SW480 (cell line): ENCODE data around the gene GPER1.
"Not testable (repeated sequence)": the region's sequence is repeated elsewhere in the genome, so short reads cannot be mapped to it uniquely, and the experiment has no call there.

Experiments used
- DNase-seq: peaks from one replicate; pipeline ENCODE4 v3.0.0-alpha.2; 2016; ENCODE audit warnings: low spot score

The GPER1 gene

DNA sequence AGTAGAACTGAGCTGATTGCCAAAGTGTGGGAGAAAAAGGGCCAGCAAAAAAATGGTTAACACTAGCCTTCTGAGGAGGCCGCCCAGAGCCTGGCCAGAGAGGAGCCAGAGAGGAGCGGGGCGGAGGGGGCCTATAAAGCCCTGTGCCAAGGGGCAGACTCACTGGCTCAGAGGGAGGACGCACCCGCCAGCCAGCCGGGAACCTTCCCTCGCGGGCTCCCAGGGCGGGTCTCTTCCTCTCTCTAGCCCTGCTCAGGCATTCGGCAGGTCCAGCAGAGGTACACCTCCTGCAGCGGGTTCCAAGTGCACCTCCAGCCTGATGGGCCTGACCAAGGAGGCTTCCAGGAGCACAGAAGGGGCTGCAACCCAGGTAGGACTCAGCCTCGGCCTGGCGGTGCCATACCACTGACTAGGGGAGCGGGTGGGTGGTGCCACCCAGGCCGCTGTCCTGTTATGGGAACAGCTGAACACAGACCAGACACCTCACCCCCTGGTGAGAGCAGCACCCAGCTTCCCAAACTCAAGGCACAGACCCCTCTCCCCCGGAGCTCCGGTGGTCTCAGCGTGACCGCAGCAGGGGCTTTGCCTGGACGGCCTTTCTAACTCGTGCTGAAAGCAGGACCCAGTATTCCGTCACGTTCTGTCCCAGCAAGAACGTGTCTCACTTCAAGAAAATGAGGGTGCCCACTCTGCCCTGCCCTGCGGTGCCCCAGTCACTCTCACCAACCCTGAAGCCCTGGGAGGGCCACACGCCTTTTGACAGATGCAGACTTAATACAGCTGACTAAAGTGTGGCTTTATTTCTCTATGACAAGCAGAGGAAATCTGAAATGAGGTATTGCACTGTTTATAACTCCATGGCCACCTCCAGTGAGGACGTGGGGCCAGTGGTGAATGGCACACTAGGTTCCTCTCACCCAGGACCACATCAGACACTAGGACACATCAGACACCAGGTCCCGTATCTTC lies at the start of gene GPER1:
Gene GPER1, plus strand, starts transcription at position 162 of the 969 bp plus-strand sequence. CDS start 3,616 bp downstream, outside the sequence.
- peak; percentile 70 for DNase-seq

DNA sequence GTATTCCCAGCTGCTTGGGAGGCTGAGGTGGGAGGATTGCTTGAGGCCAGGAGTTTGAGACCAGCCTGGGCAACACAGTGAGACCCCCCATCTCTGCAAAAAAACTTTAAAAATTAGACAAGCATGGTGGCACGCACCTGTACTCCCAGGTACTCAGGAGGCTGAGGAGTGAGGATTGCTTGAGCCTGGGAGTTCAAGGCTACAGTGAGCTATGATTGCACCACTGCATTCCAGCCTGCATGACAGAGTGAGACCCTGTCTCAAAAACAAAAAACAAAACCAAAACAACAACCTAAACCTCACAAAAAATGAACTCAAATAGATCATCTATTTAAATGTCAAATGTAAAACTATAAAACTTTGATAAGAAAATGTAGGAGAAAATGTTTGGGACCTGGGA lies 47.7 kb upstream of the GPER1 start:
- not testable (repeated sequence) for DNase-seq

DNA sequence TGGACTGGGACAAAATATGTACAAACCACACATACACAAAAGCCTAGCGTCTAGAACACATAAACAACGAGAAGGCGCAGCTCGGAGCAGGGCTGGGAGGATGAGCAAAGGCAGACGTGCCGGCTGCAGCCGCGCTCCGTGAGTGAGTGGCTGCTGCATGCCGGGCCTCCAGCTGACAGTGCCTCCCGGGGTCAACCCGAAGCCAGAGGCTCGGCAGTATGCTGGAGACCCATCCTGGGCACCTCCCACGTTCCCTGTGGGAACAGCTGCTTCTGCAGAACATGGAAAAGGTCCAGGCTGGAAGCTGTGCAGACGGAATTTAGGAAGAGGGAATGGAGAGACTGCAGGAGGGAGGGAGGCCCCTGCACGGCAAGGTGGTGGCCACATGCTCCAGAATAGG lies 47.1 kb upstream of the GPER1 start:
- DNase-seq, result no peak

DNA sequence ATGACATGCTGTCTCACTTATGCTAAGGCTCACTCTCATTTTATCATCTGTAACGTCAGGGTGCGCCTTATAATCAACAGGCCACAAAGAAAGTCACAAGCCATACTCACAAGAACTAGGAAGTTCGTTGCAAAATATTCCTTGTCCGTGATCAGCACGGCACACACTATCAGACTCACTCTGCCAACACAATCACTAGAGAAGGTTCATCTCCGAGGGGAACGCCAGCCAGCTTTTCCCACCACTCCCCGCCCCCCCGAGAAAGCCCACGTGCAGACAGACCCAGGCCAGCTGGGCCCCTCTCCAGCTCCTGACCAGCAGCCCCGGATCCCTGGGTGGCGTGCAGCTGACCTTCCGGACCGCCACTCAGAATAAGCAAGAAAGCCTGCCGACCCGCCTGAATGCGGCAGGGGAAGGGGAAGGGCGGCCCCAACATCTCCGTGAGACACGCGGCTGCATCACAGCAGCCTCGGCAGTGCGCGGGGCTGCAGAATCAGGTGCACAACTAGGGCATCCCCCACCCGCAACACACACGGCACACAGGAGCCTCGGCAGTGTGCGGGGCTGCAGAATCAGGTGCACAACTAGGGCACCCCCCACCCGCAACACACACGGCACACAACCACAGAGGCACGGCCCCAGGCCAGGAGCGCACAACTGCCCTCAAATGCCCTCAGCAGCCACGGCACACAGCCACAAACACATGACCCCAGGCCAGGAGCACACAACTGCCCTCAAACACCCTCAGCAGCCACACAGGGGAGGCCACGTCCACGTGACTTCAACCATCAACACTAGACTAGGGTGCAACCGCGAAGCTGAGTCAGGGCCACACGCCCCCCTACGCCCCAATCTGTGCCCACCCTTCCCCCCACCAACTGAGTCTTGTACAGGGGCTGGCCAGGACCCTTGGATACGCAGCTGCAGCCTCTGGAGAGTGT lies 46.1 kb upstream of the GPER1 start:
- DNase-seq, result no peak

DNA sequence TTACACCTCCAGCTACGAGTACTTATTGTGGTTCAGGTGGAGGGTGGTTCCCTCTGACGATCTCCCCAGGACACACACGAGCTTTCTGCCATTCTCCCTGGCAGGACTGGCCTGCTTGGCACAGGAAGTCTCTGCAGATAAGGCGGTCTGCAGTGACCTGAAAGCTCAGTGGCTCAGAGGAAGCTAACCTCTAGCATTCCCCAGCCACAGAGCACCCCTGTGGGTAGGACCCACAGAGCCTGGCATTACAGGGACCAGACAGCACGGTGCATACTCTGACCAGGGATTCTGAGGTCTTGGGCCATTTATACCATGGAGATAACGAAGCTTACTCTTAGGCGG lies 45.5 kb upstream of the GPER1 start:
- DNase-seq, result no peak

DNA sequence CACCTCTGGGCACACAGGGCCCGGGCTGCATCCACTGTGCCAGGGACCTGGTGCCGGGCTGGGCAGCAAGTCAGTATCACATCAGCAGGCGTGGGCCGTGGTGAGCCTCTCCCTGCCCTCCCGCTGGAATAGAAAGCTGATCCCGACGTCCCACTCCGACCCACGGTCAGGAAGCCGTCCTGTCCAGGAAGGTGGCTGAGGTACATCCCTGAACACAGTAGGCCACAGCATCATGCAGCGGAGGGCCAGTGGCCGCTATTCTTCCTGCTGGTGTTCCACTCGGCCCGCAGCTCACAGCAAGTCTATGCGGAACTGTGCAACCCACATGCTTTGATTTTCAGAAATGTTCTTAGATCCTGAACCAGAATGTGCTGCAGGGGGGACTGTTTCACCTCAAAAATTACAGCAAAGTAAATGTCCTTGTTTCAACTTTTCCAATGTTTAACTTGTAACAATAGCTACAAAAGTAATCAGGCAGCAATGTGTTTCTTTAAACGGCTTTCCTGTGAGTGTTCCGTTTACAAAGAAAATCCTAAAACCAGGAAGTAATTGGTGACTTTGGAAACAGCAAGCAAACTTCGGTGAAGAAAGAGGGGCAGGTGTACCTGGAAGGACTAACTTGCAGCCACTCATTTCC lies 44.2 kb upstream of the GPER1 start:
- DNase-seq, result peak; percentile 22

DNA sequence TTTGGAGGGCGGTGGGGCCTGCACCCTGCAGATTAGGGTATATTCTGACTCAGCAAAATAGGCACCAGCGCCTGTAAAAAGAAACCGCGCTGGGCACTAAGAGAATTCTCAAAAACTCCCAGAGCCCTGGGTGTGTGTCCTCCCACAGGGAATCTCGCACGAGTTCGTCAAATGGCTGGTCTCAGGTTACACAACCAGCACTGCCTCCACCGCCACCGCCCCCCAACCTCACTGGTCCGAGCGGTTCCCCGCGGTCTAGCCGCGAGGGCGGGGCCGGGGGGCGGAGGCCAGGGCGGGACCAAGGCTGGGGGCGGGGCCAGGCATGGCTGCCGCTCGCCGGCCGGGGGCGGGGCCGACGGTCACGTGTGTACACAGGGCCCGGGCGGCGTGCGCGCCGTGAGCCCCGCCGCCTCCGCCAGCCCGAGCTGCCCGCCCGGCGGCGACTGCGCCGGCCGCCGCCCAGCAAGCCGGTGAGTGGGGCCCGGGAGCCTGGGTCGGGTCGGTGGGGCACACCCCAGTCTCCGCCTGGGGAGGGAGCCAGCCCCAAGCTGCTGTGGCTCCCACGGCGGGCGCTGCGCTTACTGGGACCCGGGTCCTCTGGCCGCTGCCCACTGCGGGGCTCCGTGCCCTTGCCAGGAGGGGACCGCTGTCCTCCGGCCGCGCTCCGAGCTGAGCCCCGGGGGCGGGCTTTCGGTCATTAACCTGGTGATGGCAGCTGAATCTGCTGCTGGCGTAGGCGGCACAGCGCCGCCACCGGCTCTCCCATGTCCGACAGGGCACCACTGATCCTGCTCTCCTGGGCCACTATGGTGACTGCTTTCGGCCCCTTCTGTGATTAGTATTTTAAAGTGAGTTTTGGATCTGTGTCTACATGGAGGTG lies 43.5 kb upstream of the GPER1 start, which contains the start of gene GPR146:
Gene GPR146, plus strand, starts transcription at position 358 of the 880 bp plus-strand sequence. CDS start 12,970 bp downstream, outside the sequence.
- DNase-seq, result peak; percentile 98

DNA sequence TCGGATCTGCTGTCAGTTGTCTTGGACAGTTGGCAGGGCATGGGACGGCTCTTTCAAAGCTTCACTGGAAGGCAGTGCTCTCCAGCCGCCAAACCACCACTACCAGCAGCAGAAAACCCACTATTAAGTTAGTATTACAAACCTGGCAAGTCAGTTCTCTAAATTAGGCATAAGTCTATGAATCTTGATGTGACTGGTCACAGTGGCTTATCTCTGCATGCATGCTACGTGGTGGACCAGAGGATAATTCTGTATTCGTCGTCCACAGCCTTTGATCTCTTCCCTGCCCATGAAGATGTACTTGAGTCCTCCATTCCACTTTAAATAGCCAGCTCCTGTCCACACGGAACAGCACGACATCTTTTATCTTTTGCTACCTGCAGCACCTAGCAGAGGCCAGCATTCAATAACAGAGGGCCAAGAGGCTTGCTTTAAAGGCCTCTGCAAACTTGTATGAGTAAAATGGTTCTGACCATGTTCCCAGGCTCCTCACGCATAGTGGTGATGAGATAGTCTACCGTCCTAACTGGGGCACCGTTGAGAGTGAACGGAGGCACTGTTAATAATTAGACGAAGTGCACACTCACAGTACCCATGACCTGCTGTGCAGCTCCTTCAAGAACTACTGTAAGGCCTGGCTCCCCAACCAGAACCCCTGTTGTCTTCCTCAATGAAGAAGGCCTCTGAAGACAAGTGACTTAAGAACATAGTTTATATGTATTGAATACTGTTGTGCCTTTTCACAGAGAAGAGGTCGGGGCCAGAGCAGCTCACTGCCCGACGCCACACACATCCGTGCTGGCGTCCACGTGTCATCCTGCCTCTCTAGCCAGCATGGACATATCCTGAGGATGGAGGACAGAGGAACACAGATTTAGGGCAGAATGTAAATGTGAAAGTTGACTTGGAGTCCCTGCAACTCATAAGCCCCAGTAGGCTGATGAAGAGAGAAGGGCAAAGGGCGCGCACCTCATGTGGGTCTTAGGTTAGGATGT lies 42.5 kb upstream of the GPER1 start:
- no peak for DNase-seq

DNA sequence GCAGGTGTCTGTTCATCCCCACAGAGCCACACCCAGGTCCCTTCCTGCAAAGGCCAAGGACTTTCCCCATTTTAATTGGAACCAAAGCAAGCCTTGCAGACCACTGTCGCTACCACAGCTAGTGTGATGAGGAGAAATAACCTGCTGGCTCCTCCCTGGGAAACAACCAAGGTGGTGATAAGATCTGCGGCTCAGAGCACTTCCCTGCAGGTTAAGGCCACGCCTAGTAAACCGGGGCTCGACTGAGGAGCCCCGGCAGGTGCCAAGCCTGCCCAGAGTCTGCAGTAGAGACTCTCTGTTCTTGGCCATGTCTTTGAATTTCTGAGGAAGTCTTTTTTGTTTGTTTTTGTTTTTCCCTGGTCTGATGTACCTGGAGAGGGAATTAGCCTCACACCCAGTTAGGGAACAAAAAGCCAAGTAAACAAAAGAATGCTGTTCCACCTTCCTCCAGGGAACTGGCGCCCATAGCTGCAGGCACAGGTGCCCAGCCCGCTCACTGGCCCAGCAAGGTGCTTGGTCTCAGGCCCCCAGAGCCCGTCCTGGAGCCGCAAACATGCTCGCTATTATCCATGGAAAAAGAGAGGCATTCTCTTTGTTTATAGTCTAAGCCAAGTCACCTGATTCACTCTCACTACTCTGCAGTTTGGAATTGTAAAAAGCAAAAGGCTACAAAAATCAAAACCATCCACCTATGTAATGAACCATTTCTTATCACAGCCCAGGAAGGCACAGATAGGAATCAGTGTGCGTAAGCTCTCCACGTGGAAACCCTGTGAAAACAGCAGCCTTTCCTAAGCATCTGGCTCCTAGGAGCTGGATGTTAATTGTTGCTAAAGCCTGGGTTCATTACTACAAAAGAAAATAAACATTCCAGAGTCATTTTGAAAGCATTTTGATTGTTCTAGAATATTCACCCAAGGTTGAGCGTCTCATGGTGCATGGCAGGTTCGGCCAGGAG lies 40.9 kb upstream of the GPER1 start:
- DNase-seq, result peak; percentile 37

DNA sequence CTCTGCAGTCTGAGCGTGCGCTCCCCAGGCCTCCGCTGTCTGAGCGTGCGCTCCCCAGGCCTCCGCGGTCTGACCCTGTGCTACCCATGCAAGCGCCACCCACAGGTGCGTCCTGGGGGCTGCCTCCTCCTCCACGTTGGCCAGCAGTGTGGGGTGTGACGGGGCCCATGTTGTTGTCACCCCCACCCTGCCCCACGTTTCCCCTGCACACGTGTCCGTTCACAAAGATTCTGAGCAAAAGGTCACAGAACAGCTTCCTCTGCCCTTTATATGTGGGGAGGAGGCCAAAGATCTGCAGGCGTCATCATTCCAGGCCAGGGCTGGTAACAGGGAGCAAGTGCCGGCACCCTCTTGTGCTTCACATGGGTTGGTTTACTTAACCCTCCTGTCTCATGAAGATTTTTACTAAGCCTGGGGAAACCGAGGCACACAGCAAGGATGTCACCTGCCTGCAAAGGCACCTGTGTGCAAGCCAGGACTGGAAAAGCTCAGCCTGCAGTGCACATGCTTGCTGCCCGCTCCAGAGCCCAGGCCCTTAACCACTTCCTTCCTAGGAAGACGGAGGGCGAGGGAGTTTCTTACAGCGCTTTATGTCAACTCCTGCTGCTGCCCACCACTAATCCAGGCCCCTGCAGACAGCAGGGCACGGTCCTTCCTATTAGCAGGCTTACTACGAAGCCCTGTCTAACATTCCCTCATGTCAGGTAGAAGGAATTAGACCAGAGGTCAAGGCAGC lies 38.7 kb upstream of the GPER1 start:
- no peak for DNase-seq

DNA sequence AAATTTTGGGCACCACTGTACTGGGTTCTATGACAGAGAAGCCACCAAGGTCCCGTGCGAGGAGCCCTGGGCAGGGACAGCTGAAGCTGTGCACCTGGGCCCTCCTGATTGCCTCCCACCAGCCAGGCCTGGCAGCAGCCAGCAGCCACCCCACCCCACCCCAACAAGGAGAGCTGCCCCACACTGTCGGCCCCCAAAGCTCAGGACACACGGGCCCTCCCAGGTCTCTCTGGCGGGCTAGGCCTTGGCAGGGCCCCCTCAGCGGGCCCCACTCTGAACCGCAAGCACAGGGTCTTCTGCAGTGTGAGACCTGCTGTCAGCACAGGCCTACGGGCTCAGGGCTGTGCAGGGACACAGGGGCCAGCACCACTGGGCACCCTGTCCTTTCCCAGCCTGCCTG lies 38.1 kb upstream of the GPER1 start:
- no peak for DNase-seq

DNA sequence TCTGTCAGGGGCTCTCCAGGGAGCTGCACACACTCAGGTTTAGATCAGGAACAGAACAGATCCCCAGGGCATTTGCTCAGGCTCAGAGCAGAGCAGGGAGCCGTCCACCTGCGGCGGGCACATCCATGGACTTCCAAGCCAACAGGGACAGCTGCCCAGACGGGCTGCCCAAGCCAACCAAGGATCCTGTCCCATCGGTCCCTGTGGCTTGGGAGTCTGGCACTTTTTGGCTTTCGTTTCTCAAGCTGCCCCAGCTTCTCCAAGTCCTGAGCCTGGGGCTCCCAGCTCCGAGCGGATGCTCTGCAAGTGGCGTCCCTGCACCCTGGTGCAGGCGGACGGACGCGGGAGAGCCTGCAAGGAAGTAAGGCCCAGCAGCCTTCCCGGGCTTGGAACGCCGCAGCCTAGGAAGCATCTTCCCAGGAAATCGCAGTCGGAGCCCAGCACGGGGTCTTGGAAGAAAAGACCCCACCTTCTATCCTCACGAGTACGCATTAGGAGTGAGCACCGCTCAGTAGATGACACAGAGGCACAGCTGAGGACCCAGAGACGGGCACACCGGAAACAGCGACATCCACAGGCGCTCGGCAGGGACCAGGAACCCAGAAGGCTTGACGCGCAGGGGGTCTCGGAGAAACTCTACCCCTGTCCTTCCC lies 37.5 kb upstream of the GPER1 start:
- no peak for DNase-seq

DNA sequence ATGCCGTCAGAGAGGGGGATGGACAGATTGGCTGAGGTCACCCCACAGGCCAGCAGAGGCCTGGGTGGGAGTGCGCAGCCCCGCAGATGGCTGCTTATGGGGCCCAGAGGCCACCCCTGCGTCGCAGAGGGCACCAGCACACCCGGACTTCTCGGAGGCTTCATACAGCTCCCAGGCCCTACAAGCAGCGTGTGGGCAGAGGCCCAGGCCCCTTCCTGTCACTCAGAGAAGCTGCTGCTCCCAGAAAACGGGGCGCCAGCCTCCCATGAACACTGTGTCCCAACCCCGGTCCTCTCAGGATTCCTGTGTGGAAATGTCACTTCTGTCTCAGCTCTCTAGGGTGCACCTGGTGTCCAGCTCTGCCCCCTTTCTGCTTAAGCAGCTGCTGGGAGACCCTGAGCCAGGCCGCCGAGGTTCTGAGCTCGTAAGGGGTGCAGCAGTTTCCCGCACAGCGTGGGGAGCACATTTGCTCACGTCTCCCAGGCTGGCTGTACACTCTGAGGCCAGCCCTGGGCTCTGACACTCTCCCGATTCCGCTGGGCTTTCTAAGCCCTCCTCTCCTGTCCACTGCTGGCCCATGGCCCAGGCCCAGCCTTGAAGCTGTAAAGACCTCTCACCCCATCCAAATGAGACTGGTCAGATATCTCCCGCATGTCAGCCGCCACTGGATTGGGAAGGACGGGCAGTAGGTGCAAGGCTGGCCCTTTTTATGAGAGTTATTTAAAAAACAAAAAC lies 36.8 kb upstream of the GPER1 start:
- DNase-seq, result no peak

DNA sequence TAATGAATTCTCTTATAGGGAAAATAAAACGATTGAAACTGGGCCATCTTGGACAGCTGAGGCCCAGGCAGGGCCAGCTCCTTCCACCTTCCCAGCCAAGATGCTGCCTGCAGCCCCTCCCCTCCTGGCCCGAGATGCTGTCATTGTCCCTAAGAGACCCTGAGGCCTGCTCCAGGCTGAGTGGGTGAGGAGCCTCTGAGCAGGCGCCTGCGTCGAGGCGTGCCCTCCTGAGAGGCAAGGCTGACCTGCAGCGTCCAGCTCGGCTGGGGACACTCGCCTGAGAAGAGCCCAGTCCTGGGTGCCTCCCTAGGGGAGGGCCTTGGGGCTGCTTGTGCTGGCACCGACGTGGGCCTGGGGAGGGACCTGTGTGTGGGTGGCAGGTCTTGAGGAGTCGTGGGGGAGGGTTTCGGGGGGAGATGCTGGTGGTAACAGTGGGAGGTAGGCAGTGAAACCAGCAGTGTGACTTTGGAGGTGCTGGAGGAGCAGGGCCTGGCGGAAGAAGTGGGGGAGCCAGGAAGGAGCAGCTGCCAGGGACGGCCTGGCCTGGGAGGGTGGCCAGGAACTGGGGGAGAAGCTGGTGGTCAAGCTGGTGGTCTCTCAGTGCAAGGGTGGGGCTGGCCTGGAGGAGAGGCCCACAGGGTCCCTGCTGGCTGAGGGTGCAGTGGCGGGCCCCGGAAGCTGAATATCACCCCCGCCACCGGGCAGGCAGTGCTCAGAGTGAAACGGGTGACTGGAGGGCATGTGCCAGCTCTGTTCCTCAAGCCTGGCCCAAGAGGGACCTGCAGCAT lies 35.7 kb upstream of the GPER1 start:
- no peak for DNase-seq

DNA sequence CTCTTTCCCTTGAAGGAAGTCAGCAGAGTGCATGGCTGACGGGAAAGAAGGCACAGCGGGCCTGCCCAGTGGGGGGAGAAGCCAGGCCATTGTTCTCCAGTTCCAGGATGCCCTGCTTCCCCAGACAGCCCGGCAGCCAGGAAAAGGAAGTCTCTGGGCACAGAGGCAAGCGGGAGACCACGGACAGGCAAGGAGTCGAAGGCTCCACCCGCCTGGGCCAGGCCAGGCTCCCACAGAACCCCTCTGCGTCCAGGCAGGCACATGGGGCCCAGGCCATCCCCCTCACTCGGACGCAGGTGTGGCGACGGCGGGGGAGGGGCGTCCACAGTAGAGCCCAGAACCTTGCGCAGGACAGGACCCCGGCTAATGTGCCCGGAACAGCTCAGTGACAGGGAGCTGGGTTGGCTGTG lies 34.9 kb upstream of the GPER1 start:
- no peak for DNase-seq

DNA sequence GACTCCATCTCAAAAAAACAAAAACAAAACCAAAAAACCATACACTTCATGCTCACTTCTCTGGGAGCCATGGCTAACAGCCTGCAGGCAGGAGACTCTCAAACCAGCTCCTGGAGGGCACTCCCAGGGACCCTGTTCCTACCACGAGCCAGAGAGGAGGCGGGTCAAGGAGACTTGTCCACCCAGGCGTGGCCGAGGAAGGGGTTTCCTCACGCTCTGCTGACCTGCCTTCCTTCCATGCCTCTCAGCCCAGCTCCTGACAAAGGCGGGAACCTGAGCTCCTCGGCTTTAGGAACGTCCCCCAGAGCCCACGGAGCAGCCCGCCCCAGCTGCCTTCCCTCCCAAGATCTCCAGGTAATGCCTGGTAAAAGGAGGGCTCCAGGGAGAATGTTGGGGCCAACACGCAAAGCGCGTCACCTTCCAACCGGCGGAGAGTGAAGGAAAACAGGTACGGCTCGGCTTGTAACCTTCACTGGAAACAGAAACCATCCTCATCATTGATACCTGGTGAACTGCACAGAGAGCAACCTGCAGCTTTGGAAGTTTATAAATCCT lies 34.0 kb upstream of the GPER1 start:
- DNase-seq, result no peak
